Measurements from ENCODE around the gene CPSF4L. TPM values are rescaled to one million over a fixed set of nuclear protein-coding genes. Genes with fewer than 3 reads are reported as not detected.
"Not testable (repeated sequence)": the region's sequence is repeated elsewhere in the genome, so short reads cannot be mapped to it uniquely, and the experiment has no call there.

The CPSF4L gene
- total RNA-seq, 1 experiment from 2014 or later: not detected

DNA sequence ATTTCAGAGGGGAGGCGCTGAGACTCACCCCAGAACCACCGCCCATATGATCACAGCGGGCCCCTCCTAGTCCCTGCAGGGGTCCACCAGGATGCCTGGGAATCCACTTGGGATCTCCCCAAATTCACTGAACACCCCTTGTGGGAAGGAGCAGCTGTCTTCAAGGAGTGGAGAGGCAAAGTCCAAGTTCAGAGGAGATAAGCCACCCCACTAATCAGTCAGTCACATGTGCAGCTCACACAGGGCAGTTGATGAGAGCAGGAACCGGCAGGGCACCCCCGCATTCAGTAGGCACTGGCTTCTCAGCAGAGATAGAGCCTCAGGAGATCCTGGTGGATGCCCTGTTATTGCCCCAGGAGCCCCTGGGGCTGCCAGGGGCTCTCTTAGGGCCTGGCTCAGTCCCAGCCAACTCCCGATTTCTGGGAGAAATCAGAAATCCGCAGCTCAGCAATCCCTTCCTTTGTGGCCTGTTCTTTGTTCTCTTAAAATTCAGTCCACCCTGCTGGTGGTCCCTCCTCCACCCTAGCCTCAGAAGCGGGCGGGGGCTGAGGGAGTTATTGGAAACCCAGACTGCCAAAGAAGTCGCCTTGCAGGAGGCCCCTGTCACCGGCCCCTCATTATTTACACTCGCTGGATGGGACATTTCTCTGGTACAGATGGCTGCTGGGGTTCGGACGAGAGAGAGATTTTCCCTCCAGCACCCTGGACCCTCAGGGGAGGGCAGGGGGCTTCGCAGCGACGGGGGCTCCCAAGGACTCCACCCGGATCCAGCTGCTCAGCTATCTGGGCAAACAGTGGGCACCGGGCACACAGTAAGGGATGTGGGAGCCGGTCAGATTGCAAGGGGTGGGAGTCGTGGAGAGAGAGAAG lies 48.3 kb upstream of the CPSF4L start:
- ChIA-PET POLR2A (interaction anchor here (0.8 to 5.3 kb wide), 7 partner anchors 13 to 109 kb away, joined by 3 to 55 read pairs (median 5); no protein-coding TSS in a partner anchor), CTCF (interaction anchor here (0.7 to 7.7 kb wide), 18 partner anchors 8 to 324 kb away, joined by 3 to 88 read pairs (median 6); partner anchors contain the start of gene COG1)
- Mint-ChIP-seq H3K4me3 (peak overlapping the region; percentile 87), H3K4me1 (peaks cover 43% of the 10 kb centered on the region), H3K9me3 (no peaks in the 10 kb centered on the region), H3K27ac (peak overlapping the region; percentile 70), H3K36me3 (no peaks in the 10 kb centered on the region), H3K27me3 (ENCODE audit: low read depth) (peaks cover 12% of the 10 kb centered on the region)
- no peak for DNase-seq (ENCODE audit: low spot score)
- ATAC-seq: no peak
- no peak for TF ChIP-seq ZNF138 (CRISPR knock-in tag; conservative IDR thresholded peaks at IDR 0.05)
- TF ChIP-seq, protein P1, sequence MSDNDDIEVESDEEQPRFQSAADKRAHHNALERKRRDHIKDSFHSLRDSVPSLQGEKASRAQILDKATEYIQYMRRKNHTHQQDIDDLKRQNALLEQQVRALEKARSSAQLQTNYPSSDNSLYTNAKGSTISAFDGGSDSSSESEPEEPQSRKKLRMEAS (CRISPR knock-in tag; IDR thresholded peaks at IDR 0.05): 0 out of 2 replicates have a peak, but pooled peaks have one; percentile 9

DNA sequence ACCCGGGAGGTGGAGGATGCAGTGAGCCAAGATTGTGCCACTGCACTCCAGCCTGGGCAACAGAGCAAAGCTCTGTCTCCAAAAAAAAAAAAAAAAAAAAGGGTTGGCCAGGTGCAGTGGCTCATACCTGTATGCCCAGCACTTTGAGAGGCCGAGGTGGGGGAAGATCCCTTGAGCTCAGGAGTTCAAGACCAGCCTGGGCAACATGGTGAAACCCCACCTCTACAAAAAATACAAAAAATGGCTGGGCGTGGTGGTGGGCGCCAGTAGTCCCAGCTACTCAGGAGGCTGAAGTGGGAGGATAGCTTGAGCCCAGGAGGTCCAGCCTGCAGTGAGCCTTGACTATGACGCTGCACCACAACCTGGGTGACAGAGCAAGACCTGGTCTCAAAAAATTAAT lies 47.3 kb upstream of the CPSF4L start:
- ATAC-seq; H3K4me3 Mint-ChIP-seq; H3K27me3 Mint-ChIP-seq (ENCODE audit: low read depth); H3K9me3 Mint-ChIP-seq; H3K27ac Mint-ChIP-seq; DNase-seq (ENCODE audit: low spot score); H3K36me3 Mint-ChIP-seq: not testable (repeated sequence)
- ChIA-PET CTCF (interaction anchor here (1.0 to 7.7 kb wide), 3 partner anchors 39 to 61 kb away, joined by 3 to 88 read pairs (median 17); no protein-coding TSS in a partner anchor), POLR2A (interaction anchor here (5.3 kb wide), 1 partner anchor 33 kb away, joined by 55 read pairs; no protein-coding TSS in a partner anchor)
- peaks cover 43% of the 10 kb centered on the region for H3K4me1 Mint-ChIP-seq

DNA sequence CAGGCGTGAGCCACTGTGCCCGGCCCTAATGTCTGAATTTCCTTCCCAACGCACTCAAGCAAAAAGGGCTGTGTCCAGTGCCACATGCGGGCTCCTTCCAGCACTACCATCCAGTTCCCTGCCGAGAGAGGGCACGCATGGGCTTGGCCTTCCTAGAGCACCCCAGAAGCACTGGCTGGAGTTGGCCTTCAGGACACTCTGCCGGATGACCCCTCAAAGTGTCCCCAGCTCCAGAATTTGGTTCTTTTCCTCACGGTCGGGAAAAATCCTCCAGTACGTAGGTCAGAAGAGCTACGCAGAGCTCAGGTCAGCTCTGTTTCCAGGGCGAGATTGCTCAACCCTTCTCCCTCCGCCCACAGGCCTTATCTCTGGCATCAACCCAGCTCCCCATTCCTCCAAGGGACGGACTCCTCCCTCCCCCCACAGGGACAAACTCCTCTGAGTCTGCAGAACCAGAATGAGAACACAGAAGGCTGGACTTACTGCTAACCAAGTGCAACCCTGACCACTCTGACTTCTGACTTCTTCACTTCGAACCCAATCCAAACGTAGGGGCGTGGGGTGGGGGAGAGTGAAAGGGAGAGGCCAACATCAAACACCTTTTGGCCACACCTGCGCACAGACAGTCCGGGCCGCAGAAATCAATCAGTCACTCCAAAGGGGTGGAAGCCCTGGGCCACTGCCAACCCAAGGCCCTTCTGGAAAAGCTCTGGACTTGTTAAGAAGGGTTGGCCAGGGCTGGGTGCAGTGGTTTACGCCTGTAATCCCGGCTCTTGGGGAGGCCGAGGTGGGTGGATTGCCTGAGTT lies 46.5 kb upstream of the CPSF4L start:
- Mint-ChIP-seq H3K36me3 (peaks cover 3% of the 10 kb centered on the region; the same call in 1 of the 2 replicates), H3K4me1 (peaks cover 39% of the 10 kb centered on the region), H3K27me3 (ENCODE audit: low read depth) (peaks cover 4% of the 10 kb centered on the region), H3K9me3 (no peaks in the 10 kb centered on the region), H3K27ac (no peak overlapping the region), H3K4me3 (no peak overlapping the region)
- ATAC-seq (no peak), DNase-seq (ENCODE audit: low spot score) (no peak)
- ChIA-PET CTCF (interaction anchor here (0.6 to 7.7 kb wide), 3 partner anchors 52 to 875 kb away, joined by 3 to 88 read pairs (median 3); no protein-coding TSS in a partner anchor), POLR2A (interaction anchor here (0.6 kb wide), 1 partner anchor 626 kb away, joined by 3 read pairs; no protein-coding TSS in a partner anchor)
- TF ChIP-seq GABPB1 (CRISPR knock-in tag; IDR thresholded peaks at IDR 0.05) (peak; percentile 56; the same call in 1 of the 2 replicates), ZNF138 (CRISPR knock-in tag; conservative IDR thresholded peaks at IDR 0.05) (no peak)

DNA sequence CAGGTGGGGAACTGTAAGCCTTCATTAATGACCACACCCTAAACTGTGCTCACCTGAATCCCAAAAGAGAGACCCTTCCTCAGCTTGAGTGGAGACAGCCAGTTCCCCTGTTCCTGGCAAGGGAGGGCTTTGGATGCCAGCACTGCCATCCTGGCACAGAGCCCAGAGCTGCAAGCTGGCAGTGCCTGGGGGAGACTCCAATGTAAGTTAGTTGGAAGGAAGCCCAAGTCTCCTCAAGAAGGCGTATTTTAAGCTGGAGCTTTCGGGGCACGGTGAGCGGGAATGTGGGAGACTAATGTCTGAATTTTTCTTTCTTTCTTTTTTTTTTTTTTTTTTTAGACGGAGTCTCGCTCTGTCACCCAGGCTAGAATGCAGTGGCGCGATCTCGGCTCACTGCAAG lies 45.5 kb upstream of the CPSF4L start:
- CTCF ChIA-PET: interaction anchor here (0.6 to 2.9 kb wide), 5 partner anchors 29 to 876 kb away, joined by 3 to 16 read pairs (median 3); no protein-coding TSS in a partner anchor
- TF ChIP-seq TEAD4 (CRISPR knock-in tag; IDR thresholded peaks at IDR 0.05) (no peak), SOX15 (CRISPR knock-in tag; IDR thresholded peaks at IDR 0.05) (no peak), NR2C2 (CRISPR knock-in tag; IDR thresholded peaks at IDR 0.05) (no peak), ZNF423 (CRISPR knock-in tag; IDR thresholded peaks at IDR 0.05) (no peak), CBFB (CRISPR knock-in tag; IDR thresholded peaks at IDR 0.05; ENCODE audit: low read depth) (no peak), PRRX2 (CRISPR knock-in tag; IDR thresholded peaks at IDR 0.05) (no peak), ZNF219 (CRISPR knock-in tag; IDR thresholded peaks at IDR 0.05; ENCODE audit: borderline replicate concordance) (no peak)
- TF ChIP-seq, protein P2, sequence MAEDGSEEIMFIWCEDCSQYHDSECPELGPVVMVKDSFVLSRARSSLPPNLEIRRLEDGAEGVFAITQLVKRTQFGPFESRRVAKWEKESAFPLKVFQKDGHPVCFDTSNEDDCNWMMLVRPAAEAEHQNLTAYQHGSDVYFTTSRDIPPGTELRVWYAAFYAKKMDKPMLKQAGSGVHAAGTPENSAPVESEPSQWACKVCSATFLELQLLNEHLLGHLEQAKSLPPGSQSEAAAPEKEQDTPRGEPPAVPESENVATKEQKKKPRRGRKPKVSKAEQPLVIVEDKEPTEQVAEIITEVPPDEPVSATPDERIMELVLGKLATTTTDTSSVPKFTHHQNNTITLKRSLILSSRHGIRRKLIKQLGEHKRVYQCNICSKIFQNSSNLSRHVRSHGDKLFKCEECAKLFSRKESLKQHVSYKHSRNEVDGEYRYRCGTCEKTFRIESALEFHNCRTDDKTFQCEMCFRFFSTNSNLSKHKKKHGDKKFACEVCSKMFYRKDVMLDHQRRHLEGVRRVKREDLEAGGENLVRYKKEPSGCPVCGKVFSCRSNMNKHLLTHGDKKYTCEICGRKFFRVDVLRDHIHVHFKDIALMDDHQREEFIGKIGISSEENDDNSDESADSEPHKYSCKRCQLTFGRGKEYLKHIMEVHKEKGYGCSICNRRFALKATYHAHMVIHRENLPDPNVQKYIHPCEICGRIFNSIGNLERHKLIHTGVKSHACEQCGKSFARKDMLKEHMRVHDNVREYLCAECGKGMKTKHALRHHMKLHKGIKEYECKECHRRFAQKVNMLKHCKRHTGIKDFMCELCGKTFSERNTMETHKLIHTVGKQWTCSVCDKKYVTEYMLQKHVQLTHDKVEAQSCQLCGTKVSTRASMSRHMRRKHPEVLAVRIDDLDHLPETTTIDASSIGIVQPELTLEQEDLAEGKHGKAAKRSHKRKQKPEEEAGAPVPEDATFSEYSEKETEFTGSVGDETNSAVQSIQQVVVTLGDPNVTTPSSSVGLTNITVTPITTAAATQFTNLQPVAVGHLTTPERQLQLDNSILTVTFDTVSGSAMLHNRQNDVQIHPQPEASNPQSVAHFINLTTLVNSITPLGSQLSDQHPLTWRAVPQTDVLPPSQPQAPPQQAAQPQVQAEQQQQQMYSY (CRISPR knock-in tag; IDR thresholded peaks at IDR 0.05): no peak
- TF ChIP-seq, protein P3, sequence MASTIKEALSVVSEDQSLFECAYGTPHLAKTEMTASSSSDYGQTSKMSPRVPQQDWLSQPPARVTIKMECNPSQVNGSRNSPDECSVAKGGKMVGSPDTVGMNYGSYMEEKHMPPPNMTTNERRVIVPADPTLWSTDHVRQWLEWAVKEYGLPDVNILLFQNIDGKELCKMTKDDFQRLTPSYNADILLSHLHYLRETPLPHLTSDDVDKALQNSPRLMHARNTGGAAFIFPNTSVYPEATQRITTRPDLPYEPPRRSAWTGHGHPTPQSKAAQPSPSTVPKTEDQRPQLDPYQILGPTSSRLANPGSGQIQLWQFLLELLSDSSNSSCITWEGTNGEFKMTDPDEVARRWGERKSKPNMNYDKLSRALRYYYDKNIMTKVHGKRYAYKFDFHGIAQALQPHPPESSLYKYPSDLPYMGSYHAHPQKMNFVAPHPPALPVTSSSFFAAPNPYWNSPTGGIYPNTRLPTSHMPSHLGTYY (CRISPR knock-in tag; IDR thresholded peaks at IDR 0.05): no peak
- TF ChIP-seq, protein P4, sequence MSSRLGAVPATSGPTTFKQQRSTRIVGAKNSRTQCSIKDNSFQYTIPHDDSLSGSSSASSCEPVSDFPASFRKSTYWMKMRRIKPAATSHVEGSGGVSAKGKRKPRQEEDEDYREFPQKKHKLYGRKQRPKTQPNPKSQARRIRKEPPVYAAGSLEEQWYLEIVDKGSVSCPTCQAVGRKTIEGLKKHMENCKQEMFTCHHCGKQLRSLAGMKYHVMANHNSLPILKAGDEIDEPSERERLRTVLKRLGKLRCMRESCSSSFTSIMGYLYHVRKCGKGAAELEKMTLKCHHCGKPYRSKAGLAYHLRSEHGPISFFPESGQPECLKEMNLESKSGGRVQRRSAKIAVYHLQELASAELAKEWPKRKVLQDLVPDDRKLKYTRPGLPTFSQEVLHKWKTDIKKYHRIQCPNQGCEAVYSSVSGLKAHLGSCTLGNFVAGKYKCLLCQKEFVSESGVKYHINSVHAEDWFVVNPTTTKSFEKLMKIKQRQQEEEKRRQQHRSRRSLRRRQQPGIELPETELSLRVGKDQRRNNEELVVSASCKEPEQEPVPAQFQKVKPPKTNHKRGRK (CRISPR knock-in tag; IDR thresholded peaks at IDR 0.05; ENCODE audit: borderline replicate concordance): no peak

More for the DNA sequence above, 45.5 kb upstream of the CPSF4L start:
- Mint-ChIP-seq H3K4me1 (peaks cover 32% of the 10 kb centered on the region), H3K27me3 (ENCODE audit: low read depth) (no peaks in the 10 kb centered on the region), H3K27ac (no peak overlapping the region), H3K4me3 (no peak overlapping the region), H3K36me3 (peaks cover 3% of the 10 kb centered on the region; the same call in 1 of the 2 replicates), H3K9me3 (no peaks in the 10 kb centered on the region)
- DNase-seq (ENCODE audit: low spot score): no peak
- POLR2A ChIA-PET: interaction anchor here (0.6 kb wide), 1 partner anchor 625 kb away, joined by 3 read pairs; no protein-coding TSS in a partner anchor
- no peak for ATAC-seq

Data from WTC11 (cell line).